ENCODE measurements around the gene MAP3K5. TPM values are rescaled to one million over a fixed set of nuclear protein-coding genes. Genes with fewer than 3 reads are reported as not detected.
A peak's percentile ranks its signal among the peaks of the same experiment; 100 is the strongest.
"Not testable (repeated sequence)": the region's sequence is repeated elsewhere in the genome, so short reads cannot be mapped to it uniquely, and the experiment has no call there.

MAP3K5 gene
- total and polyA plus RNA-seq, 4 experiments from 2014 or later, result 7.3 to 31.7 (median 28.8) TPM

GRCh38 chr6:136763255-136763654 lies 29.0 kb downstream of the MAP3K5 start:
- ChIA-PET POLR2A (ENCODE audit: partially characterized antibody) (interaction anchor here (1.4 to 8.4 kb wide), 6 partner anchors 8 to 473 kb away, joined by 4 to 323 read pairs (median 10); partner anchors contain the start of genes BCLAF1 and MAP3K5), CTCF (ENCODE audit: partially characterized antibody) (interaction anchor here (1.2 to 8.4 kb wide), 8 partner anchors 8 to 119 kb away, joined by 3 to 228 read pairs (median 6); partner anchors contain the start of gene MAP3K5)
- H3K4me3 ChIP-seq (ENCODE audit: low read length in 2 of 2), result no peak overlapping the region
- no peak for DNase-seq
- Mint-ChIP-seq H3K9me3 (no peaks in the 10 kb centered on the region), H3K36me3 (no peaks in the 10 kb centered on the region), H3K27me3 (no peaks in the 10 kb centered on the region), H3K4me3 (peak overlapping the region in 6 of 8 donors; percentile 7 to 73 (median 63)), H3K27ac (peak overlapping the region; percentile 78 to 96 (median 94)), H3K4me1 (peaks cover 69 to 76% (median 73%) of the 10 kb centered on the region in 4 donors)
- no peaks in the 10 kb centered on the region for H3K36me3 ChIP-seq (ENCODE audit: insufficient read depth, low read length)
- peak overlapping the region; percentile 62 for H3K27ac ChIP-seq (ENCODE audit: low read depth, low read length)
- no peaks in the 10 kb centered on the region for H3K9me3 ChIP-seq (ENCODE audit: control insufficient read depth in 1 of 2, low read length in 2 of 2)
- H3K27me3 ChIP-seq (ENCODE audit: insufficient read depth, low read length), result no peaks in the 10 kb centered on the region
- intact Hi-C loops (cut with micrococcal nuclease), result no loop called here
- H3K4me1 ChIP-seq (ENCODE audit: insufficient read depth, low read length), result peaks cover 87% of the 10 kb centered on the region

- Mint-ChIP-seq H3K4me3 (peak overlapping the region; percentile 76 to 91 (median 84)), H3K4me1 (peaks cover 61 to 68% (median 64%) of the 10 kb centered on the region in 4 donors), H3K36me3 (no peaks in the 10 kb centered on the region), H3K27ac (peak overlapping the region; percentile 77 to 95 (median 92)), H3K9me3 (no peaks in the 10 kb centered on the region), H3K27me3 (no peaks in the 10 kb centered on the region)
- Histone ChIP-seq H3K27me3 (ENCODE audit: insufficient read depth, low read length) (no peaks in the 10 kb centered on the region), H3K4me3 (ENCODE audit: low read length in 2 of 2) (peak overlapping the region in 1 of 2 donors; percentile 1), H3K9me3 (ENCODE audit: control insufficient read depth in 1 of 2, low read length in 2 of 2) (no peaks in the 10 kb centered on the region), H3K4me1 (ENCODE audit: insufficient read depth, low read length) (peaks cover 78% of the 10 kb centered on the region), H3K27ac (ENCODE audit: low read depth, low read length) (peak overlapping the region; percentile 53), H3K36me3 (ENCODE audit: insufficient read depth, low read length) (no peaks in the 10 kb centered on the region)
- ChIA-PET CTCF (ENCODE audit: partially characterized antibody) (interaction anchor here (2.2 to 8.4 kb wide), 3 partner anchors 9 to 118 kb away, joined by 5 to 228 read pairs (median 32); partner anchors contain the start of gene MAP3K5), POLR2A (ENCODE audit: partially characterized antibody) (interaction anchor here (0.7 to 8.4 kb wide), 5 partner anchors 8 to 42 kb away, joined by 3 to 323 read pairs (median 6); partner anchors contain the start of gene MAP3K5)
- DNase-seq, result no peak
- intact Hi-C loops (cut with micrococcal nuclease), result no loop called here
Observed at GRCh38 chr6:136762022-136762975, 30.0 kb downstream of the MAP3K5 start.

GRCh38 chr6:136761227-136761922 lies 30.9 kb downstream of the MAP3K5 start:
- Histone ChIP-seq H3K4me1 (ENCODE audit: insufficient read depth, low read length) (peaks cover 78% of the 10 kb centered on the region), H3K36me3 (ENCODE audit: insufficient read depth, low read length) (no peaks in the 10 kb centered on the region), H3K4me3 (ENCODE audit: low read length in 2 of 2) (peak overlapping the region in 1 of 2 donors; percentile 4), H3K27me3 (ENCODE audit: insufficient read depth, low read length) (no peaks in the 10 kb centered on the region), H3K9me3 (ENCODE audit: control insufficient read depth in 1 of 2, low read length in 2 of 2) (no peaks in the 10 kb centered on the region), H3K27ac (ENCODE audit: low read depth, low read length) (peak overlapping the region; percentile 53)
- H3K4me1 Mint-ChIP-seq, result peaks cover 62 to 68% (median 67%) of the 10 kb centered on the region in 4 donors
- CTCF ChIA-PET (ENCODE audit: partially characterized antibody), result interaction anchor here (0.8 to 8.4 kb wide), 8 partner anchors 9 to 117 kb away, joined by 3 to 228 read pairs (median 5); partner anchors contain the start of gene MAP3K5
- DNase-seq, result peak in 3 of 5 donors; percentile 44 to 52 (median 48)
- peak overlapping the region; percentile 76 to 91 (median 84) for H3K4me3 Mint-ChIP-seq
- peak overlapping the region; percentile 77 to 95 (median 92) for H3K27ac Mint-ChIP-seq
- H3K36me3 Mint-ChIP-seq, result no peaks in the 10 kb centered on the region
- intact Hi-C loops (cut with micrococcal nuclease), result loop anchor here (1.0 kb wide), 1 partner anchor 18 kb away; no protein-coding TSS in a partner anchor
- H3K9me3 Mint-ChIP-seq, result no peaks in the 10 kb centered on the region
- no peaks in the 10 kb centered on the region for H3K27me3 Mint-ChIP-seq
- POLR2A ChIA-PET (ENCODE audit: partially characterized antibody), result interaction anchor here (1.0 to 8.4 kb wide), 6 partner anchors 7 to 471 kb away, joined by 3 to 323 read pairs (median 4); partner anchors contain the start of gene MAP3K5

- Histone ChIP-seq H3K4me3 (ENCODE audit: low read length in 2 of 2) (peak overlapping the region in 1 of 2 donors; percentile 4), H3K27ac (ENCODE audit: low read depth, low read length) (peak overlapping the region; percentile 53), H3K4me1 (ENCODE audit: insufficient read depth, low read length) (peaks cover 78% of the 10 kb centered on the region)
- not testable (repeated sequence) for H3K36me3 ChIP-seq (ENCODE audit: insufficient read depth, low read length); H3K36me3 Mint-ChIP-seq; H3K9me3 Mint-ChIP-seq; DNase-seq; H3K9me3 ChIP-seq (ENCODE audit: control insufficient read depth in 1 of 2, low read length in 2 of 2); H3K27me3 Mint-ChIP-seq; H3K27me3 ChIP-seq (ENCODE audit: insufficient read depth, low read length)
- ChIA-PET CTCF (ENCODE audit: partially characterized antibody) (interaction anchor here (0.8 to 8.4 kb wide), 7 partner anchors 8 to 116 kb away, joined by 3 to 228 read pairs (median 5); partner anchors contain the start of gene MAP3K5), POLR2A (ENCODE audit: partially characterized antibody) (interaction anchor here (1.0 to 8.4 kb wide), 4 partner anchors 7 to 471 kb away, joined by 3 to 323 read pairs (median 44); partner anchors contain the start of gene MAP3K5)
- peaks cover 61 to 68% (median 66%) of the 10 kb centered on the region in 4 donors for H3K4me1 Mint-ChIP-seq
- intact Hi-C loops (cut with micrococcal nuclease), result loop anchor here (1.0 kb wide), 1 partner anchor 19 kb away; no protein-coding TSS in a partner anchor
- peak overlapping the region; percentile 77 to 95 (median 90) for H3K27ac Mint-ChIP-seq
- peak overlapping the region; percentile 76 to 91 (median 84) for H3K4me3 Mint-ChIP-seq
Observed at GRCh38 chr6:136760781-136761180, 31.5 kb downstream of the MAP3K5 start.

- no peaks in the 10 kb centered on the region for H3K36me3 ChIP-seq (ENCODE audit: insufficient read depth, low read length)
- POLR2A ChIA-PET (ENCODE audit: partially characterized antibody), result interaction anchor here (1.0 to 13.2 kb wide), 2 partner anchors 15 to 32 kb away, joined by 4 to 249 read pairs; partner anchors contain the start of gene MAP3K5
- no peak for DNase-seq
- Mint-ChIP-seq H3K4me3 (peak overlapping the region in 3 of 8 donors; percentile 25 to 48 (median 32)), H3K27ac (peak overlapping the region in 6 of 7 donors; percentile 7 to 83 (median 38)), H3K36me3 (peaks cover 0 to 5% of the 10 kb centered on the region in 2 donors), H3K9me3 (no peaks in the 10 kb centered on the region), H3K4me1 (peaks cover 57 to 67% (median 64%) of the 10 kb centered on the region in 4 donors), H3K27me3 (no peaks in the 10 kb centered on the region)
- no peak overlapping the region for H3K4me3 ChIP-seq (ENCODE audit: low read length in 2 of 2)
- CTCF ChIA-PET (ENCODE audit: partially characterized antibody), result interaction anchor here (1.1 to 6.1 kb wide), 2 partner anchors 33 to 113 kb away, joined by 4 to 101 read pairs; partner anchors contain the start of gene MAP3K5
- H3K27me3 ChIP-seq (ENCODE audit: insufficient read depth, low read length), result no peaks in the 10 kb centered on the region
- intact Hi-C loops (cut with micrococcal nuclease), result no loop called here
- peaks cover 73% of the 10 kb centered on the region for H3K4me1 ChIP-seq (ENCODE audit: insufficient read depth, low read length)
- H3K27ac ChIP-seq (ENCODE audit: low read depth, low read length), result no peak overlapping the region
- no peaks in the 10 kb centered on the region for H3K9me3 ChIP-seq (ENCODE audit: control insufficient read depth in 1 of 2, low read length in 2 of 2)
Observed at GRCh38 chr6:136757150-136757549, 35.1 kb downstream of the MAP3K5 start.

GRCh38 chr6:136754820-136755219 lies 37.5 kb downstream of the MAP3K5 start:
- intact Hi-C loops (cut with micrococcal nuclease), result loop anchor here (5.0 kb wide), 1 partner anchor 113 kb away; no protein-coding TSS in a partner anchor
- peak overlapping the region; percentile 49 to 97 (median 89) for H3K27ac Mint-ChIP-seq
- no peak overlapping the region for H3K27ac ChIP-seq (ENCODE audit: low read depth, low read length)
- CTCF ChIA-PET (ENCODE audit: partially characterized antibody), result interaction anchor here (0.7 to 6.1 kb wide), 12 partner anchors 9 to 261 kb away, joined by 3 to 101 read pairs (median 4); partner anchors contain the start of gene MAP3K5
- H3K9me3 Mint-ChIP-seq, result no peaks in the 10 kb centered on the region
- H3K4me3 Mint-ChIP-seq, result peak overlapping the region in 3 of 8 donors; percentile 10 to 33 (median 25)
- no peaks in the 10 kb centered on the region for H3K36me3 ChIP-seq (ENCODE audit: insufficient read depth, low read length)
- peaks cover 60 to 74% (median 71%) of the 10 kb centered on the region in 4 donors for H3K4me1 Mint-ChIP-seq
- H3K9me3 ChIP-seq (ENCODE audit: control insufficient read depth in 1 of 2, low read length in 2 of 2), result no peaks in the 10 kb centered on the region
- POLR2A ChIA-PET (ENCODE audit: partially characterized antibody), result interaction anchor here (0.7 to 13.2 kb wide), 7 partner anchors 9 to 68 kb away, joined by 3 to 249 read pairs (median 4); partner anchors contain the start of genes MAP3K5 and PEX7
- H3K4me3 ChIP-seq (ENCODE audit: low read length in 2 of 2), result no peak overlapping the region
- no peaks in the 10 kb centered on the region for H3K27me3 ChIP-seq (ENCODE audit: insufficient read depth, low read length)
- DNase-seq, result no peak
- H3K4me1 ChIP-seq (ENCODE audit: insufficient read depth, low read length), result peaks cover 72% of the 10 kb centered on the region
- no peaks in the 10 kb centered on the region for H3K27me3 Mint-ChIP-seq
- peaks cover 0 to 5% of the 10 kb centered on the region in 2 donors for H3K36me3 Mint-ChIP-seq
